CD1c-positive myeloid dendritic cell (primary cell): ENCODE measurements around the gene C1QTNF2.

ENCODE experiments used
- DNase-seq: peaks from one replicate; pipeline ENCODE4 v3.0.0-alpha.2; 2016; ENCODE audit errors: extremely low spot score

C1QTNF2 gene

GRCh38 chr5:160375166-160375565 lies 4.7 kb upstream of the C1QTNF2 start:
- no peak for DNase-seq

GRCh38 chr5:160371294-160371693 lies 868 bp upstream of the C1QTNF2 start:
- no peak for DNase-seq

- no peak for DNase-seq
Measured at GRCh38 chr5:160370713-160371034, 248 bp upstream of the C1QTNF2 start.

- no peak for DNase-seq
Measured at GRCh38 chr5:160367885-160368284, 2.5 kb downstream of the C1QTNF2 start.

GRCh38 chr5:160367261-160367660 lies 3.2 kb downstream of the C1QTNF2 start:
- no peak for DNase-seq

GRCh38 chr5:160366230-160366629 lies 4.2 kb downstream of the C1QTNF2 start:
- no peak for DNase-seq

- no peak for DNase-seq
Measured at GRCh38 chr5:160363660-160364395, 6.6 kb downstream of the C1QTNF2 start.

- no peak for DNase-seq
Measured at GRCh38 chr5:160363211-160363610, 7.2 kb downstream of the C1QTNF2 start.

GRCh38 chr5:160361624-160362228 lies 8.7 kb downstream of the C1QTNF2 start:
- no peak for DNase-seq

- DNase-seq, result no peak
Measured at GRCh38 chr5:160360310-160360709, 10.1 kb downstream of the C1QTNF2 start.

GRCh38 chr5:160359816-160360215 lies 10.6 kb downstream of the C1QTNF2 start:
- DNase-seq, result no peak

- no peak for DNase-seq
Measured at GRCh38 chr5:160359242-160359641, 11.2 kb downstream of the C1QTNF2 start.

- no peak for DNase-seq
Measured at GRCh38 chr5:160357861-160358411, 12.5 kb downstream of the C1QTNF2 start.

- no peak for DNase-seq
Measured at GRCh38 chr5:160357394-160357793, 13.0 kb downstream of the C1QTNF2 start.

- no peak for DNase-seq
Measured at GRCh38 chr5:160356550-160357347, 13.7 kb downstream of the C1QTNF2 start.

- no peak for DNase-seq
Measured at GRCh38 chr5:160354666-160355065, 15.8 kb downstream of the C1QTNF2 start.

- no peak for DNase-seq
Measured at GRCh38 chr5:160353379-160353778, 17.0 kb downstream of the C1QTNF2 start.

- no peak for DNase-seq
Measured at GRCh38 chr5:160352308-160352707, 18.1 kb downstream of the C1QTNF2 start.

- no peak for DNase-seq
Measured at GRCh38 chr5:160349935-160350303, 20.5 kb downstream of the C1QTNF2 start.

- no peak for DNase-seq
Measured at GRCh38 chr5:160349249-160349934, 21.0 kb downstream of the C1QTNF2 start.

- DNase-seq, result no peak
Measured at GRCh38 chr5:160348080-160348479, 22.3 kb downstream of the C1QTNF2 start.

- DNase-seq, result no peak
Measured at GRCh38 chr5:160347448-160347847, 23.0 kb downstream of the C1QTNF2 start.
